ENCODE data around the gene BPTF.
"Not testable (repeated sequence)": the region's sequence is repeated elsewhere in the genome, so short reads cannot be mapped to it uniquely, and the experiment has no call there.

The BPTF gene

DNA sequence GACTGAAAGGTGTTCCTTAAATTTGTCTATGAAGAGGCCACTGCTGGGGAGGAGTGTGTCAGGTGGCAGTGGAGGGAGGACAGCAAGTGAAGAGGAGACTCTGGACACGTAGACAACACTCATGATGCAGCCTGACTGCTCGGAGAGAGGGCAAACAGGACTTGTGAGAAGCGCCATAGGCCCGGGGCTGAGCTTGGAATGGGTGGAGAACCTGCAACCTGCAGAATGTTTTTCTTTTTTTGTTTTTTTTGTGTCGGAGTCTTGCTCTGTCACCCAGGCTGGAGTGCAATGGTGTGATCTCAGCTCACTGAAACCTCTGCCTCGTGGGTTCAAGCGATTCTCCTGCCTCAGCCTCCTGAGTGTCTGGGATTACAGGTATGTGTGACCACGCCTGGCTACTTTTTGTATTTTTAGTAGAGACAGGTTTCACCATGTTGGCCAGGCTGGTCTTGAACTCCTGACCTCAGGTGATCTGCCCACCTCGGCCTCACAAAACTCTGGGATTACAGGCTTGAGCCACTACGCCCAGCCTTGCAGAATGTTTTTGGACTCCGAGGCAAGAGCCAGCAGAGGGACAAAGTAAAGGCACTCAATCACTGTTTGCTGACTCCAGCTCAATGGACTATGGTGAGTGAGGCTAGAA, 189.9 kb downstream of the BPTF start:
- DNase-seq = no peak

DNA sequence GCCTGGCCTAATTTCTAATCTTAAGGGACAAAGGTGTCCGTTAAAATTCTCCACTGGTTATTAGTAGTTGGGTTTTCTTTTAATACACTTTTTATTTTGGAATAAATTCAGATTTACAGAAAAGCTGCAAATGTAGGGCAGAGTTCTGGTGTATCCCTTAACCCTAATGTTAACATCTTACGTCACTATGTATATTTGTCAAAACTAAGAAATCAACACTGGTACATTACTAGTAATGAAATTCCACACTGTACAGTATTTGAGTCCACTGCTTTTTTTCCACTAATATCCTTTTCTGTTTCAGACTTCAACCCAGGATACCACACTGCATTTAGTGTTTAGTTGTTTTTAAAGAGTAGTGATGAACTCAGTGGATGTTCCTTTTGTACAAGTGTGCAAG, 191.5 kb downstream of the BPTF start:
- DNase-seq = no peak

DNA sequence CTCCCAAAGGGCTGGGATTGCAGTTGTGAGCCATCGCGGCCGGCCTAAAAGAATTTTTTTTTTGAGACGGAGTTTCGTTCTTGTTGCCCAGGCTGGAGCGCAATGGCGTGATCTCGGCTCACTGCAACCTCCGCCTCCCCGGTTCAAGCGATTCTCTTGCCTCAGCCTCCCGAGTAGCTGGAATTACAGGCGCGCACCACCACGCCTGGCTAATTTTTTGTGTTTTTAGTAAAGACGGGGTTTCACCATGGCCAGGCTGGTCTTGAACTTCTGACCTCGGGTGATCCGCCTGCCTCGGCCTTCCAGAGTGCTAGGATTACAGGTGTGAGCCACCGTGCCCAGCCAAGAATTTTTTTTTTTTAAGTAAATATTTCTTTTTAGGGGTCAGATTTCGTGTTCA, 193.2 kb downstream of the BPTF start:
- DNase-seq = not testable (repeated sequence)

DNA sequence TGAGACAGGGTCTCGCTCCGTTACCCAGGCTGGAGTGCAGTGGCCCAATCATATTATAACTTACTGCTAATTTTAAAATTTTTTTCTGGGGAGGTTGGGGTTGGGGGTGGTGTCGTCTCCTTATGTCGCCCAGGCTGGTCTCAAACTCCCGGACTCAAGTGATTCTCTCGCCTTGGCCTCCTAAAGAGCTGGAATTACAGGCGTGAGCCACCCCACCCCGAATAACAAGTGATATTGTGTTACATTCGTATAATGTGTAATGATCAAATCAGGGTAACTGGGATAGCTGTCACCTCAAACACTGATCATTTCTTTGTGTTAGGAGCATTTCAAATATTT, 194.0 kb downstream of the BPTF start:
- DNase-seq = no peak

DNA sequence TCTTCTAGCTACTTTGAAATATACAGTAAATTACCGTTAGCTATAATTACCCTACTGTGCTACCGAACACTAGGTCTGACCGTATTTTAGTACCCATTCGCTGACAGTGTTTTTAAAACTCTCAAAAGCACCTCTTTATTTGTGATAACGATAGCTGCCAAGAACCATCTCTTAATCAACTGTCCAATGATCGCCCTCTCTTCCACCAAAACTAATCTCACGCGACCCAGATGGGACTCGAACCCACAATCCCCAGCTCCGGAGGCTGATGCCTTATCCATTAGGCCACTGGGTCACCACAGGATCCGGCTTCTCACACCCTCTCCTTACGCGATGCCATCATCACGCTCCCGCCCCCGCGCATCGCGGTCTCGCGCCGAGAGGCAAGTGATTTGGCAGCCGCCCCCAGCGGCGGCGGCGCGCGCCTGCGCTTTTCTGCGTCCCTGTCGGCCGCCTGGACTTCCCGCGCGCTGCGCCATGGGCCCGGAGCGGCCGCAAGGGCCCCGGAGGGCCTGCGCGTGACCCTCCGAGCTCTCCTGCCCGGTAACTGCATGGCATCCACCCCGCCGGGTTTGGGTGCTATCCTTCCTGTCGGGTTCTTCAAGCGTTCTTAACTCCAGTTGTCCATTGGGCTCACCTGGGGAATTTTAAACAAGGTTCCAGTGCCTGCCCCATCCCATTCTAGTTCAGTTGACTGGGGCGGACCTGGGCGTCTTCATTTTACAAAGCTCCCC, 194.5 kb downstream of the BPTF start:
- peak; percentile 82 for DNase-seq

DNA sequence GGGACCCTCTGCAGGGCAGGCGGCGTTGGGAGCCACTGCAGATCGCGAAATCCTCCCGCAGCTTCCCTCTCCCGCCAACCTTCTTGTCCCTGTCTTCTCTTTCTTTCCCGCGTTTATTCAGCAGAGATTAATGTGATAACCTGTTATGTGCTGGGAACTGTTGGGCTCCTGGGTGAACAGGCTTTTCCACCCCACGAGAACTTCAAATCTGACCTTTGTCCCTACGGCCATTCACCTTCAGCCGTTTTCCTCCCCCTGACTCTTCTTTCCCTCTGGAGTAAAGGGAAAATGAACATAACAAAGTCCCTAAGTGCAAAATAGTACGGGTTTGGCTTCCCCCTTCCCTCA, 195.1 kb downstream of the BPTF start:
- no peak for DNase-seq

DNA sequence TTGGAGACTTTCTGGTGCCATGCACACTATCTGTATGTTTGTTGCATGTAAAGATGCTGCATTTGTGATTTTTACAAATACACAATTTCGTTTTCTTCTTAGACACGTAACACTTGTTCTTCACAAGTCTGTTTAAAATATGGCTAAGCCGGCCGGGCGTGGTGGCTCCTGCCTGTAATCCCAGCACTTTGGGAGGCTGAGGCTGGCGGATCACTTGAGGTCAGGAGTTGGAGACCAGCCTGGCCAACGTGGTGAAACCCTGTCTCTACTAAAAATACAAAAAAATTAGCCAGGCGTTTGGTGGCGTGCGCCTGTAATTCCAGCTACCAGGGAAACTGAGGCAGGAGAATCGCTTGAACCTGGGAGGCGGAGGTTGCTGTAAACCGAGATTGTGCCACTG, 195.5 kb downstream of the BPTF start:
- not testable (repeated sequence) for DNase-seq

DNA sequence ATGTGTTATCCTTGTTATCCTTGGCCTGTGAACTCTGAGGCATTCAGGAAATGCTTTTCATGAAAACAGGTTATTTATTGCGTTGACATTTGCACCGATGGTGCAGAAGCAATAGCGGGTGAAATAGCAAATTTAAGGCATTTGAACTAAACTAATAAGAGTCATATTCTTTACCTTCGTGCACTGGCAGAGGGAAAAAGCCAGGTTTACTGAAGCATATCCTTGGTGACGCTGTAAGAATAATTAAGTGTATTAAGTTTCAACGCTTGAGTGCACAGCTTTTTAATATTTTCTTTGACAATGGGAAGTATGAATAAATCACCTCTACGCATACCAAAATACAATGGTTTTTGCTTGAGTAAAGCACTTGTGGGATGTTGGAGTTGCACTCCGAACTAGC, 196.7 kb downstream of the BPTF start:
- DNase-seq = no peak

DNA sequence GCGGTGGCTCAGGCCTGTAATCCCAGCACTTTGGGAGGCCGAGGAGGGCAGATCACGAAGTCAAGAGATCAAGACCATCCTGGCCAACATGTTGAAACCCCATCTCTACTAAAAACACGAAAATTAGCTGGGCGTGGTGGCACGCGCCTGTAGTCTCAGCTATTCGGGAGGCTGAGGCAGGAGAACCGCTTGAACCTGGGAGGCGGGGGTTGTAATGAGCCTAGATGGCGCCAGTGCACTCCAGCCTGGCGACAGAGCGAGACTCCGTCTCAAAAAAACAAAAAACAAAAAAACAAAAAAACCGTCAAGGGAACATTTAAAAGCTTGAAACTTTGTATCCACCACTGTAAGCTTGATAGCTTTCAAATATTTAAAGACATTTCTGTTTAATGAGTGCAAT, 197.2 kb downstream of the BPTF start:
- not testable (repeated sequence) for DNase-seq

DNA sequence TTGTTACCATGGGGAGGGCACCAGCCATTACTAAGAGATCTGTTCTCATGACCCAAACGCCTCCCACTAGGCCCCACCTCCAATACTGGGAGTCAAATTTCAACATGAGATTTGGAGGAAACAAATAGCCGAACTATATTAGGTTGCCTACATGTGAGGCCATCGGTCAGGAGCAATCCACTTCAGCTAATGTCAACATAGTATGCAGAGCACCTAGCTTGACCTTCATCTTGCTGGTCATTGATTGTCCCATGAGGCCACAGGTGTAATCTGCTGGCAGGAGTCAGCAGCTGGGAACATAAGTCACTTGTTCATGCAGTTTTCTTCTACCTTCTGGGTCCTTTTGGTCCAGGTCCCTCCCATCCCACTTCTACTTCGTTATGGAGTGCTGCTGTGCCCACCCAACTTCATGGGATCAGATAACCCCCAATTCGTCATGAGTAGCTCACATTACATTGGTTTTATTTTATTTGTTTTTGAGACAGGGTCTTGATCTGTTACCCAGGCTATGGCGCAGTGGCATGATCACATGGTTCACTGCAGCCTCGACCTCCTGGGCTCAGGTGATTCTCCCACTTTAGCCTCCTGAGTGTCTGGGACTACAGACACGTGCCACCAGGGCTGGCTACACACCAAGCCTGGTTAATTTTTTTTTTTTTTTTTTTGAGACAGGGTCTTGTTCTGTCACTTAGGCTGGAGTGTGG, 204.4 kb downstream of the BPTF start:
- no peak for DNase-seq

Data from NCI-H1048 (cell line).